Measurements from ENCODE around the gene CRCP.

GRCh38 chr7:66163186-66163610, 48.6 kb downstream of the CRCP start:
- TF ChIP-seq CTCF (conservative IDR thresholded peaks at IDR 0.05; ENCODE audit: low read depth, low read length) (no peak), EZH2 (IDR thresholded peaks at IDR 0.05; ENCODE audit: borderline replicate concordance, low read depth, low read length, poor library complexity, severe bottlenecking) (no peak)

Measured in A673 (cell line).